T-helper 2 cell (primary cell): ENCODE results near the gene TMEM192.
"Not testable (repeated sequence)": the region's sequence is repeated elsewhere in the genome, so short reads cannot be mapped to it uniquely, and the experiment has no call there.

Experiments used
- DNase-seq, 5 experiments: peaks; one replicate each; pipeline versions ENCODE4 v3.0.0 to v3.0.0-alpha.2; 2012 to 2022

TMEM192 gene

GRCh38 chr4:165092187-165092586 is 20.5 kb downstream of the TMEM192 start:
- not testable (repeated sequence) for DNase-seq

GRCh38 chr4:165088366-165088765 is 24.3 kb downstream of the TMEM192 start:
- no peak for DNase-seq

- no peak for DNase-seq
These were observed 26.7 kb downstream of the TMEM192 start for GRCh38 chr4:165085946-165086345.

- DNase-seq = not testable (repeated sequence)
These were observed 27.9 kb downstream of the TMEM192 start for GRCh38 chr4:165084787-165085186.

- no peak for DNase-seq
These were observed 33.2 kb downstream of the TMEM192 start for GRCh38 chr4:165079476-165079875.

GRCh38 chr4:165077034-165077578 is 35.6 kb downstream of the TMEM192 start:
- DNase-seq = no peak

- not testable (repeated sequence) for DNase-seq
These were observed 39.3 kb downstream of the TMEM192 start for GRCh38 chr4:165073346-165073745.

- DNase-seq = no peak
These were observed 42.1 kb downstream of the TMEM192 start for GRCh38 chr4:165070560-165070959.

- DNase-seq = no peak
These were observed 51.7 kb downstream of the TMEM192 start for GRCh38 chr4:165060938-165061337.

- no peak for DNase-seq
These were observed 53.3 kb downstream of the TMEM192 start for GRCh38 chr4:165059386-165059785.

GRCh38 chr4:165058666-165059065 is 54.0 kb downstream of the TMEM192 start:
- DNase-seq = no peak

GRCh38 chr4:165055601-165056000 is 57.1 kb downstream of the TMEM192 start:
- DNase-seq = no peak

GRCh38 chr4:165053645-165054044 is 59.0 kb downstream of the TMEM192 start, which contains the start of gene TRIM75:
TRIM75 (plus strand) TSS chr4:165053866; CDS start chr4:165059148, 5,282 bp downstream.
- no peak for DNase-seq

- DNase-seq = no peak
These were observed 60.0 kb downstream of the TMEM192 start for GRCh38 chr4:165052627-165053026.

GRCh38 chr4:165048170-165048569 is 64.5 kb downstream of the TMEM192 start:
- DNase-seq = no peak

GRCh38 chr4:165031436-165032211 is 81.0 kb downstream of the TMEM192 start, which contains the start of gene TRIM60:
TRIM60 (plus strand) TSS chr4:165031999; CDS start chr4:165040073, 8,074 bp downstream.
- DNase-seq = no peak

- no peak for DNase-seq
These were observed 84.8 kb downstream of the TMEM192 start for GRCh38 chr4:165027762-165028402.

- not testable (repeated sequence) for DNase-seq
These were observed 86.9 kb downstream of the TMEM192 start for GRCh38 chr4:165025782-165026181.
